ENCODE measurements around the gene PRMT1.

The PRMT1 gene

GRCh38 chr19:49730166-49730565, 53.1 kb downstream of the PRMT1 start:
- no peak for DNase-seq
